Cerebellar cortex (tissue), 1 donor: ENCODE results near the gene OR1K1.
"Not testable (repeated sequence)": the region's sequence is repeated elsewhere in the genome, so short reads cannot be mapped to it uniquely, and the experiment has no call there.

Source experiments
- DNase-seq: peaks from one replicate; pipeline ENCODE4 v3.0.0-alpha.2; 2015; ENCODE audit warnings: low spot score

OR1K1 gene

DNA sequence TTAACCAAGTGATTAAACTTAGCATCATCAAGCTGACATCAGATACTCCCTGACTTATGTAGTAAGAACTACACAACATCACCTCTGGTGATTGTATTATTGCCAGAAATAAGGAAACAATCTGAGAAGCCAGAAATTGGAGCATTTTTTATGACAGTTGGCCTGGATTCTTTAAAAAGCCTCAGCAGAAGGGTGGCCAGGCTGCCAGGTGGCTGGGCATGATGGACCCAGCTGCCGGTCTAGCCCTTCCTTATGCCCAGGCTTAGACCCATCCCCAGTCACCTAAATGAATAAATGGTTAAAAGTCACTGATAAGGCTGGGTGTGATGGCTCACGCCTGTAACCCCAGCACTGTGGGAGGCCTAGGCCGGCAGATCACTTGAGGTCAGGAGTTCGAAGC lies 12.8 kb downstream of the OR1K1 start:
- DNase-seq, result peak; percentile 80

- DNase-seq, result no peak
These were observed 14.6 kb downstream of the OR1K1 start for GRCh38 chr9:122814545-122814944.

- DNase-seq, result no peak
These were observed 15.6 kb downstream of the OR1K1 start for GRCh38 chr9:122815544-122815943.

DNA sequence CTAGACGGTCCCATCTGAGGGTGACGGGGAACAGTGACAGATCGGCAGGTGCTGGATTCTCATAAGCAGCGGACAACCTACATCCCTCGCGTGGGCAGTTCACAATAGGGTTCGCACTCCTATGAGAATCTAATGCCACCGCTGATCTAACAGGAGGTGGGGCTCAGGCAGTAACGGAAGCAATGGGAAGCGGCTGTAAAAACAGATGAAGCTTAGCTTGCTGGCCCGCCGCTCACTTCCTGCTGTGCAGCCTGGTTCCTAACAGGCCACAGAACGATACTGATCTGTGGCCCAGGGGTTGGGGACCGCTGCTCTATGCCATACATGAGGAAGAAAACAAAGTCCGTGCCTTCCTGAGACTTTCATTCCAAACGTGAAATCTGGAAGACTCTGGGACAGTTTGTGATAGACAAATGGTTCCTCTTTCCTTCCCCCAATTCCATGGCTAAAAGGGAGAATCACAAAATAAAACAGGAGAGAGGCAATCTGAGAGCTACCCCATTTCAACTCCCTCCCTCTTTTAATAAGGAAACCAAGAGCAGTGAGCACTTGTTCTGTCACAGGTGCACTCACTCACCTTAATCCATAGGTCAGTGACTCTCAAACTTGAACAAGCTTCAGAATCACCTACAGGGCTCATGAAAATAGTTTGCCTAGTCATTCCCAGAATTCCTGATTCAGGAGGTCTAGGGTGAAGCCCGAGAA lies 16.4 kb downstream of the OR1K1 start:
- DNase-seq, result peak; percentile 53

DNA sequence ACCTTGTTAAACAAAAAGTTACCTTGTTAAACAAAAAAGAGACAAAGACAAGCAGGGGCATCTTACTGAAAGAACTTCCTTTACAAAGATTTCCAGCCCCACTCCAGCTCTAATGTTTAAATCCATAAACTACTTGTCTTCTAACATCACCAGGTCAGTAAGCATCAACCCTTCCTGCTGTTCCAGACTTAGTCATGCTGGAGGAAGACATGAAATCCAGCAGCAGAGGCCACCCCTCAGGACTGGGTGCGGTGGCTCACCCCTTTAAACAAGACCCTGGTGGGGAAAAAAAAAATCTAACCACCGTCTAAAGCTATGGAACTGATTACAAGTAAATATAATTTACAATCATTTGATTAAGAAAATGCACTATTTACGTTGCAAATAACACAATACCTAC lies 19.4 kb downstream of the OR1K1 start:
- DNase-seq, result no peak

DNA sequence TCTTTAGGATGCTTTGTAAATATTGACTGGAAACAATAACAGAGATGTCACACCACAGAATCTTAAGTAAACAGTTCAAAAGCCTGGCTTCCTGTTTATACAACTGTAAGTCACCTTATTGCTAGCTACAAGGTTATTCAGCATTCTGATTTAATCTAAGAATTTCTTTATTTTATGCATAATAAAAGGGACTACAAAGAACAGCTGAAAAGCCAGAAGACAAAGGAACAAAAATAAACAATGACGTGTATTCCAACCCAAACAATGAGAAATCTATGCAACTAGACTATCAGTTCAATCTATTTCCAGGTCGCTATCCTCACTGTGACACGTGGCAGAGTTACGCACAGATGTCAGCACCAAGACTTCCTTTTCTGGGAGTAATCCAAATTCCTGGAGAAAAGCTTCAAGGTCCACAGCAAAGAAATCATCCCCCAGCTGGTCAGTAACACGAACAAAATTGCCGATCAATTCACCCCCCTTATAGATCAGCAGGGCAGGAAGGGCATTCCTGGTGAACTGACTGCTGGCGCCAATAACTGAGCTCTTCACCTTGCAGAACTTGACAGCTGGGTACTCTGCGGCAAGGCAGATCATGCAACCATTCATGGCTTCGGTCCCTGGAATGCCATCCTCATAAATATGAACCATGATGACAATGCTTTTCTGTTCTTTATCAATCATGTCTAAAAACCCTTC lies 20.0 kb downstream of the OR1K1 start:
- no peak for DNase-seq

DNA sequence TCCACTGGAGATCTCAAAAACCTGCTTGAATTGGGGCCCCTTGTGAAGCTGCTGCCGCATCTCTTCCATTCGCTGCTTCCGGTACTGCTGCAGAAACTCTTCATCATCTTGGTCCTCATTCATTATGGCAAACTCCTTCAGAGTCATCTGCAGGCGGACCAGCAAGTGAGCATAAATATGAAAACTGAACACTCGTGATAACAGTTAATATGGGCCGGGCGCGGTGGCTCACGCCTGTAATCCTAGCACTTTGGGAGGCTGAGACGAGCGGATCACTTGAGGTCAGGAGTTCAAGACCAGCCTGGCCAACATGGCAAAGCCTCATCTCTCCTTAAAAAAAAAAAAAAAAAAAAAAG lies 20.5 kb downstream of the OR1K1 start:
- DNase-seq, result no peak

GRCh38 chr9:122821278-122821943 lies 21.5 kb downstream of the OR1K1 start:
- no peak for DNase-seq

DNA sequence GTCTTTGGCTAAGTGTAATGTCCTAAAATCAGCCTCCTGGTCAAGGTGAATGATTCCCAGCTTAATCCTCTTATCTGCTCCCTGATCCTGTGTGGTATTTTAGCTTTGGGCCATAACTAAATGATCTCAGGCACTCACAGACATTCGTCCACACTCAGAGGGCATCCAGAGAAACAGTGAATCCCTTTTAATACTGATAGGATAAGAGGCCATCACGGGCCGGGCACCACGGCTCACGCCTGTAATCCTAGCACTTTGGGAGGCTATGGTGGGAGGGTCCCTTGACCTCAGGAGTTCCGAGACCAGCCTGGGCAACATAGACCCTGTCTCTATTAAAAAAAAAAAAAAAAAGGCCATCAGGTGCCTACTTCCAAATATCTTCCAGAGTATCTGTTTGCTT lies 22.1 kb downstream of the OR1K1 start:
- no peak for DNase-seq

- DNase-seq, result no peak
These were observed 23.0 kb downstream of the OR1K1 start for GRCh38 chr9:122822938-122823337.

DNA sequence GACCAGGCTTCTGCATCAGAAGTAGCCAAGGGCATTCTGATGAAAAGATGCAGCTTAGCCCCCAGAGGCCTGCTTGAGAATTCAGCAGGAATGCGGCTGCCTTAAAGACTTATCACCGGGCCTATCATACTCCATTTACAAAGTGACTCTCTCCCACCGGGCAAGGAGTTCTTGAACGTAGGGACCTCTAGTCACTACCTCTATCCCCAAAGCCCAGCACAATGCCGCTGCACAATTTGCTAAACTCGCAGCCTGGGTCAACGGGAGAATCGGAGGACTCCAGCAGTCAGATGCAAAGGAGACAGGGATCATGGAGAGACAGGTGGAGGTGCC lies 27.8 kb downstream of the OR1K1 start:
- no peak for DNase-seq

GRCh38 chr9:122828965-122829284 lies 29.0 kb downstream of the OR1K1 start:
- not testable (repeated sequence) for DNase-seq

DNA sequence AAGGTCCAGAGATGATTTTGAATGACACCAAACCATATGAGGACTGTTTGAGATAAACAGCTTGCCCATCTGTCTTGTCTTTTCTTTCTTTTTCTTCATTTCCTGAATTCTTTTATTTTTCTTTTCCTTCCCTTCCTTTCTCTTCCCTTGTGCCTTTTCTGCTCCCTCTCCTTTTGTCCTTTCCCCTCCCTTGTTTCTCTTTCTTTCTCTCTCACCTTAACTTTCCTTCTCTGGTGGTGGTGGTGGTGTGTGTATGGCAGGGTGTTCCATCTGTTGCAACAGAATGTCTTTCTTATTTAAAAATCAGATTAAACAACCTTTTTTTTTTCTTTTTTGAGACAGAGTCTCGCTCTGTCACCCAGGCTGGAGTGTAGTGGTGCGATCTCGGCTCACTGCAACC lies 32.3 kb downstream of the OR1K1 start:
- DNase-seq, result no peak

GRCh38 chr9:122835313-122835731 lies 35.4 kb downstream of the OR1K1 start:
- peak; percentile 98 for DNase-seq

- DNase-seq, result no peak
These were observed 37.4 kb downstream of the OR1K1 start for GRCh38 chr9:122837266-122837850.

DNA sequence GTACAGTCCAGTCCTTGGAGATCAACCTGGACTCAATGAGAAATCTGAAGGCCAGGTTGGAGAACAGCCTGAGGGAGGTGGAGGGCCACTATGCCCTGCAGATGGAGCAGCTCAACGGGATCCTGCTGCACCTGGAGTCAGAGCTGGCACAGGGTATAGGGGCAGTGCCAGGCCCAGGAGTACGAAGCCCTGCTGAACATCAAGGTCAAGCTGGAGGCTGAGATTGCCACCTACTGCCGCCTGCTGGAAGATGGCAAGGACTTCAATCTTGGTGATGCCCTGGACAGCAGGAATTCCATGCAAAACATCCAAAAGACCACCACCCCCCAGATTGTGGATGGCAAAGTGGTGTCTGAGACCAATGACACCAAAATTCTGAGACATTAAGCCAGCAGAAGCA lies 38.5 kb downstream of the OR1K1 start:
- not testable (repeated sequence) for DNase-seq

GRCh38 chr9:122841501-122841900 lies 41.6 kb downstream of the OR1K1 start:
- no peak for DNase-seq

- no peak for DNase-seq
These were observed 44.2 kb downstream of the OR1K1 start for GRCh38 chr9:122844137-122844536.

DNA sequence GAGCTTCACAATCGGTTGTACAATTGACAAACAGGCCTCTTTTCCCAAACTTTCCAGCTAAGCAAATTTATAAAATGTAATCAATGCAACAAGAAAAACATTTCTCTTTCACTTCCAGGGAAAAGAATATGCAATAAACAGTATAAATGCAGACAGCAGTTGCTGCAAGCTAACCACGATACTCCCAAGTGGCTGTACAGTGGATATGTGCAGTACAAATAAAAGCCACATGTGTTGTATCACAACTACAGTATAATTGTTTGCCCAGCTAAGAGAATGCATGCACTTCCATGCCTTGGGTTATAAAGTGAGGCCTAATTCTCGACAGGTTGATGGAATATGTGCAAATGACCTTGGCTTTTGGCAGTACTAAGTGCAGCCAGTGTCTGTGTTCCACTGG lies 45.2 kb downstream of the OR1K1 start:
- DNase-seq, result no peak

DNA sequence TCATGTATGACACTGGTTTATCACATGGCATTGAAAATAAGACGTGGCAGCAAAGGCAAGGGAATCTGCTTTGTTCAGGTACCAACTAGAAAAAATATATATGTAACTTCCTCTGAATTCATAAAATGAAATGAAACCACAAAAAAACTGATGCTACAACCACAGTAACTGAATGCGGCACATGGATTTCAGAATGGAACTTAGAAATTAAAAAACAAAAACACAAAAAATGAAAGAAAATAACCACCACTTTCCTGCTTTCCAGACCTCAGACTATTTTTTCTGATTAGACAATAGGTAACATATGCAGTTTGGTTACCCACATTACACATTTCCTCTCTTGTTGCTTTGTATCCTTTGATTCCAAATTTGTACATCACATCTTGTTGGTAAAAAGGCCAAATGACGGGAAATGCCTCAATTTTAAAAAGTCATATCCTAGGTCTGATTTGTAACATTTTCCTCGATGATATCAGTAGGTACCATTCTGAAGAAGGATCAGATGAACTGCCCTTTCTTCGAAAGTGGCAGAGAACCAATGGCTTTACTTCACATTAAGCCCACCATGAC lies 46.5 kb downstream of the OR1K1 start:
- DNase-seq, result no peak

DNA sequence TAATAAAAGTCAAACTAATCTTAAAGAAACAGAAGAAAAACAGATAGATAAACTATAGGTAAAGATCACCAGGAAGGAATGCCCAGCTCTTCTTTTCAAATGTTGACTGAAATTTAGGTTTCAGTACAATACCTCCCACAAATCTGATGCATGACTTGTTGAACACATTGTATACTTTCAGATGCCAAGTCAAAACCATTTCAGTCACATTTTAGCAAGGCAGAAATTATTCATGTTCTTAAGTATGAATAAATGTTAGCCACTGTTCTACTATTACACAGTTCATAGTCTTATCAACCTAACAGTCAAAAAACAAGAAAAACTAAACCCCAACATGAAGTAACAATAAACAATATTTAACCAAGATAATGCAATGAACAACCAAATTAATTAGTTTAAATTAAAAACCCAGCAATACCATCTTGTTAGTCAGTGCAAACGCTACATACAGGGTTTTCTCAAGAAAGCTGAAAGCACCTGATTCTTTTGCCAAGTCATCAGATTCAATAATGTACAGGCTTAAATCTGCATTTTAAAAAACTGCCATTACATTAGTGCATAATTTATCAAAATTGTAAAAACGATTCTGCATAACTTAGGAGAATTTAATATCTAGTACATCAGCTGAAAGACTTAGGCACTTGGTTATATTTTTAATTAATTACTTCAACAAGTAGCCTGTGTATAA lies 48.5 kb downstream of the OR1K1 start:
- no peak for DNase-seq
